GM04504 (cell line): ENCODE data around the gene SMYD4.
"Not testable (repeated sequence)": the region's sequence is repeated elsewhere in the genome, so short reads cannot be mapped to it uniquely, and the experiment has no call there.

ENCODE experiments used
- DNase-seq: peaks from one replicate; pipeline ENCODE4 v3.0.0-alpha.2; 2012; ENCODE audit warnings: low read depth

Gene SMYD4

DNA sequence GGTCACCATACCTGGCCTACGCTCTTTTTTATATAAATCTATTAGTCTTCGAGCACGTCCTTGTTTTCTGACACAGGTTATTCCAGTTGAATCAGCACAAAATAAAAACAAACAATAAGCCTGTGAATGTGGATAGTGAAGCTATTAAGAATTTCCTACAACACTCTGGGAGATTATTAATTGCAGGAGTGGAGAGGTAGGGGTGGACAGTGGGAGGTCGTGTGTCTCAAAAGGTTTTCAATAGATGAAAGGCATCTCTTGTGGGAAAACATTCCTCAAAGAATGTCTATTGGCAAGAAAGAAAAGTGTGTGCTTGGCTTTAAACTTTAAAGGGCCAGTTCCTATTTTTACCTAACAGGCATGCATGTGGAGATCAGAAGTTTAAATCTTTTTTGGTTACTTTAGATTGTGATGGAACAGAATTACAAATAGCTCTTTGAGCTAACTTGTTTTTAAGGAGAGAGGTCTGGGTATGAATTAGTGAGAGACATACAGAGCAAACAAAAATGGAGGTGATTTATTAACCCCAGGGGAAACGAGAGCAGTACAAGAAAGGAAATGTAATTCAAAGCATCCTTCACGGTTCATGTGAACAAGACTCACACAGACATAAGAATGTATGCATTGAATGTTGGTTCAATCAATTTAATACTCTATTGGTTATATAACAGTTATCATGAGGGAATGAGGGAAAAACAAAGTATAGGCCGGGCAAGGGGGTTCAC is 9.0 kb downstream of the SMYD4 start:
- DNase-seq: no peak

DNA sequence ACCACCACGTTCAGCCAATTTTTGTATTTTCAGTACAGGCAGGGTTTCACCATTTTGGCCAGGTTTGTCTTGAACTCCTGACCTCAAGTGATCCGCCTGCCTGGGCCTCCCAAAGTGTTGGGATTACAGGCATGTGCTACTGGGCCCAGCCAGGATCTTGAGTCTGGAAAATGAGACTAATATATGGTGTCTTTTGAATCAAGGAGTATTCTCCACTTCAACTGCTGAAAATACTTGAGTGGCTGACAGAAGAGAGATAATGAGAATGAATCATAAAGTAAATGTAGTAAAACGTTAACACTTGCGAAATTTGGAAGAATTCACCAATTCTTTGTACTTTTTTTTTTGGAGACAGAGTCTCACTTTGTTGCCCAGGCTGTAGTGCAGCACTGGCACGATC is 16.6 kb downstream of the SMYD4 start:
- no peak for DNase-seq

GRCh38 chr17:1810450-1811103 is 19.1 kb downstream of the SMYD4 start:
- no peak for DNase-seq

GRCh38 chr17:1809815-1810214 is 19.9 kb downstream of the SMYD4 start:
- not testable (repeated sequence) for DNase-seq

DNA sequence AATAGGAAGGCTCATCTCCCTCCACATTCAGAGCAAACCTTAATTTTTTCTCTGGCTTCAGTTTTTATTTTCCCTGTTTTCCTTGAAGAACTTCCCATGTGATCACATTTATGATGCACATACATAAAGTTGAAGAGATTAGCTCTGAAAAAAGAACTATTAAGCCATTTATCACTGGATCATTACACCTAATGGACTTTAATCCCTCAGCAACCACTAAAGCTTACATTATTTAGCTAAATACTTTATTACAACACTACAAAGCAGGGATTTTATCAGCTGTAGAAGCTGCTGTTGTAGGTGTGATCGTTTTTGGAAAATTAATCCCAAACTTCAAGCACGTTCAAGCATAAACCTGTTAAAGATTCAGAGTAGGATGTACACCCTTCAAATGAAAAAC is 21.1 kb downstream of the SMYD4 start:
- DNase-seq: no peak

GRCh38 chr17:1807890-1808289 is 21.8 kb downstream of the SMYD4 start:
- DNase-seq: no peak

- DNase-seq: no peak
Observed at GRCh38 chr17:1803280-1803679, 26.4 kb downstream of the SMYD4 start.

DNA sequence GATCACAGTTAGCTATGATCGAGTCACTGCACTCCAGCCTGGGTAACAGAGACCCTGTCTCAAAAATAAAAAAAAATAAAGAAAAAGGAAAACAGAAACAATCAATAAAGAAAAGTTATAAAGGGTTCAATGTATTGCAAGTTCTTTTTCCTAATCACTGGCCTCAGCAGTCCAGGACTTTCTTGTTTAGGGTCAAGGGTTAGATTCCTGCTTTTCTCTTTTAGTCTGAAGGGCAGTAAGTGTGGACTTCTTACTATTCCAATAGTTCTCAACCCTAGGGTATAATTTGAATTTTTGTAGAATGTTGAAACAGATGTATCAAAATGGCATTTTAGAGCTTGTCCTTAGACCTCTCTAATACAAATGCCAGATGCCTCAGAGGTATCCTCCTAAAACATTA is 27.3 kb downstream of the SMYD4 start:
- no peak for DNase-seq

- no peak for DNase-seq
Observed at GRCh38 chr17:1800712-1801111, 29.0 kb downstream of the SMYD4 start.

DNA sequence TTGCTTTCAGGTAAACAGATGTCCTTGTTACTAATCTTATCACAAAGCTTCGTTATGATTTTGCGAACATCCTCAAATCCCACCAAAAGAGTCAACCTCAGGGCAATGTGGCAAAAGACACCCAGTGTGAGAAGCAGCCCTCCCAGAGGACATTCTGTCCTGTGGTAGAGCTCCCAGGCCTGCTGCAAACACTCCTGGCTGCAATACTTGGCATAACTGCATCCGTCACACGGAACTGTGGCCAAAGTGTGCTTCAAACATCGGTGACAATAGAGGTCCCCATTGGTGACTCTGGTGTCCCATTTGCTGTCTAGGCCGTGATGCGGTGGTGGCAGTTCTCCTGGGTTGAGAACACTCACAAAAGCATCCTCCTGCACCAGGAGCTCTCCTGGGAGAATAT is 29.5 kb downstream of the SMYD4 start:
- no peak for DNase-seq

- not testable (repeated sequence) for DNase-seq
Observed at GRCh38 chr17:1797846-1798245, 31.9 kb downstream of the SMYD4 start.

DNA sequence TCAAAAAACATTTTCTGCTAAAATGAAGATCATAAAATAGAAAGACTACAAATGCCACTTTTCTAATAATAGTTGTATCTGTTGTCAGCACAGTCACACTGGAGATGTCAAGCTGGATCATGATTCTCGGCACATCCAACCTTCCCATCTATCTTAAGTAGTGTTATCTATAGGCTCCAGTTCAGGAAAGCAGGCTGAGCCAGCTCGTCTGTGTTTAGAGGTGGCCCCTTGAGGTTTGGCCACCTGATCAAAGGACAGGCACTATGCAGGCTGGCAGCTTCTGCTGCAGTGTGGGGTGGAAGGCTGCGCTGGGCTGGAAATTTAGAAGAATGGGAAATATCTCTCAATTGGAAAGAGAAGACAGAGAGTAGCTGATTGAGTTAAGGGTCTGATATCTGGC is 32.4 kb downstream of the SMYD4 start:
- no peak for DNase-seq

GRCh38 chr17:1796800-1797199 is 32.9 kb downstream of the SMYD4 start:
- DNase-seq: no peak

- no peak for DNase-seq
Observed at GRCh38 chr17:1793447-1793806, 36.3 kb downstream of the SMYD4 start.

GRCh38 chr17:1792495-1793446 is 36.9 kb downstream of the SMYD4 start:
- no peak for DNase-seq

DNA sequence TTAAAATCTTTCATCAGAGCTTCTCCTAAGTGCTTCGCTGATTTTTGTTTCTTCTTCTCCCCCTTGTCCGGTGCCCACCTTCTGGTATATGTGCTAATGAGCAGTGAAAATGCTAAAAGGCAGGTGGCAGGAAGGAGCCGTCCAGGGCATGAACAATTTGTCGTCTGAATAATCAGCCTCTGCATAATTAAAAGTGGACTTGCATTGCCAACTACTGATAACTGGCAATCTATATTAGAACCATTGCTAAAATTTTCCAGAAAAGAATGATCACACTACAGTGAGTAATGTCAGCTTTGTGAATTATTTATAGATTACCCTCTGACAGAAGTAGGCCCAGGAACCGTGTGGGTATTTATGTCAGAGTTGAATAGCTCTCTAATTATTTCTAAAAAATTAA is 39.8 kb downstream of the SMYD4 start:
- DNase-seq: no peak

GRCh38 chr17:1787301-1787902 is 42.3 kb downstream of the SMYD4 start:
- DNase-seq: peak; percentile 89

DNA sequence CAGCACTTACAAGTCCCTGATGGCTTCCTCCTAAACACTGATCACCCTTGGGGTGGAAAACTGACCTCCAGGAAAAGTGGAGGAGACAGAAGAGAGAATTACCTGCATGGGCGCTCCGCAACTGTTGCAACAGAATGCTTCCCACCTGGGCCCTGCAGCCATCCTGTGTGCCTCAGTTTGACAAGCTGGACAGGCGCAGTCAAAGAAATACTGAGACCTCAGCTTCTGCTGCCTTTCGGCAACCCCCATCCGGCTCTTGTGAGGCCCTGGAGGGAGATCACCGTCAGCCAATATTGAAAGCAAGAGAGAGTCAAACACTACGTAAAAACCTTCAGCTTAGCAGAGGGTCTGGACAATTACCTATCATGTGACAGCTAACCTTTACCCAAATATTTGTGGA is 43.0 kb downstream of the SMYD4 start:
- no peak for DNase-seq

DNA sequence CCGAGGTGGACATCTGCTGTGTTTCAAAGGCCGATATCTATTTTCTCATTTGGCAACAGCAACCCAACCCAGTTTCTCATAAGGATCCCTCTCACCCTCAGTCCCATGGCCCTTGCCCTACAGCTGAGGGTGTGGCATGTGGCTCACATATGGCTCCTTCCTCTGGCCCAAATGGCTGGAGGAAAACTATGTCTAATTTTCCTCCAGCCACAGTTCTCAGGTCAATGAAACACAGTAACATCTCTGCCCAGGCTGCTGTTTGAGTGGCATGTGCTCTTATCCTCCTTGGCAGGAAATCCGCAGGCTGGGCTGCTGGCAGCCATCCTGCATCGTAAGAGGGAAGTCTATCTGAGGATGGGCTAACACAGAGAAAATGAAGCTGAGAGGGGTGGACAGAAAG is 43.8 kb downstream of the SMYD4 start:
- DNase-seq: no peak

- peak; percentile 88 for DNase-seq
Observed at GRCh38 chr17:1783834-1784611, 45.7 kb downstream of the SMYD4 start.

DNA sequence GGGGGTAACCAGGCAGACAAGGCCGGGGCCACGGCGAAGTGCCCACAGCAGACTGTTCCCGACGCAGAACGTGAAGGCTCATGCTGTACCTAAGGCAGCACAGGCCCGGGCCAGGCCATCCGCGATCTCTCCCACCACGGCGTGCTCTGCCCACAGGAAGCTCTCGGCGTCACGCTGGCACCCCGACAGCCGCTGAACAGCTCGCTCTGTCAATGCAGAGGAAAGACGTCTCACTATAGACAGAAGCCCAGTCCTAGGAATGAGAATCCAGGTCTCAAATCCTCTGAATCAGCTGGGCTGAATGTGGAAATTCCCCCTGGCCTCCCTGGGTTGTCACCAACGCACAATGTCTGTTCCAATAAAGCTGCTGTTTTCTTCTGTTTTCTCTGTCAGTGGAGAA is 46.4 kb downstream of the SMYD4 start:
- no peak for DNase-seq

DNA sequence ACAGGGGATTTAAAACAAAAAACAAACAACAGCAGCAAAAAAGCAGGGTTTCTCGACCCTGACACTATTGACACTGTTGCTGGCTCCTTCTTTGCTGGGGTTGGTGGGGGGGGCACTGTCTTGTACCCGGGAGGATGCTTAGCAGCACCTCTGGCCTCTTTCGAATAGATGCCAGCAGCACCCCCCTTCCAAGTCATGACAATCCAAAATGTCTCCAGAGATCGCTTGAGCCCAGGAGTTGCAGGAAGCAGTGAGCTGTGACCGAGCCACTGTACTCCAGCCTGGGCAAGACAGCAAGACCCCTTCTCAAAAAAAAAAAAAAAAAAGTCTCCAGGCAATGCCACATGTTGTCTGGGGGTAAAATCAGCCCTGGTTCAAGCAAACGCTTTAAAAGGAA is 47.5 kb downstream of the SMYD4 start:
- DNase-seq: no peak
